Heart left ventricle (tissue), 13 donors: Measurements from ENCODE around the gene HTD2.

Source experiments
- CTCF ChIP-seq, 12 donors: fragments of 200-600 bp; sonication (generic) in 4 of 12; IDR thresholded peaks; one replicate each; pipeline versions ENCODE4 v1.5.0 to v1.8.0; 2018 to 2022; ENCODE audit warnings: antibody characterized with exemption in 12 of 12, mild to moderate bottlenecking in 5 of 12
- POLR2A ChIP-seq, 2 donors: fragments of 450-650 bp; IDR thresholded peaks; one replicate each; pipeline ENCODE4 v1.6.1; 2017; ENCODE audit warnings: antibody characterized with exemption in 2 of 2, mild to moderate bottlenecking in 2 of 2, moderate library complexity in 2 of 2
- donor health status: ischemic (EF 13 %, LVEDD 7.1; RV severe dilation, severe dysfunction).
- donor health status: DM: no; HTN: yes; CAD: no.
- donor health status: DM: no; HTN: no; CAD: no.
- donor health status: ischemic (EF 25% LVEDD 6.9; RV normal size, moderate dysfunction).
- donor health status: ischemic (EF 25% LVEDD 5.7; RV mildly dilated, moderate dysfunction).
- donor health status: ischemic (EF 35%, LVEDD 5.7; RV mildly dilated, moderate dysfunction).
- donor health status: nonischemic (EF 11% LVEDD 7.7; RV severe dilation, severe dysfunction).
- donor health status: DM: yes; HTN: yes; CAD: no.
- donor health status: PGD.
- donor health status: ischemic (EF 29% LVEDD 5.4; RV normal size, mild dysfunction).
- donor health status: nonischemic (EF 23%, LVEDD 6.1; RV moderate dilation, normal function).

- peak; percentile 31 to 74 (median 58) for TF ChIP-seq CTCF (IDR thresholded peaks at IDR 0.05)
- TF ChIP-seq POLR2A (IDR thresholded peaks at IDR 0.05): no peak
Observed at GRCh38 chr3:58299839-58300516, 6.3 kb upstream of the HTD2 start.
